ENCODE results near the gene MOGAT3. TPM values are rescaled to one million over a fixed set of nuclear protein-coding genes. Genes with fewer than 3 reads are reported as not detected.

Gene MOGAT3
- total RNA-seq, 1 donor from 2014 or later, result not detected

GRCh38 chr7:101164071-101164840 lies 36.6 kb downstream of the MOGAT3 start:
- Mint-ChIP-seq H3K9me3 (no peaks in the 10 kb centered on the region), H3K4me3 (peak overlapping the region; percentile 54), H3K27ac (no peak overlapping the region), H3K4me1 (peaks cover 45% of the 10 kb centered on the region), H3K36me3 (peaks cover 4% of the 10 kb centered on the region), H3K27me3 (ENCODE audit: low read depth) (peaks cover 68% of the 10 kb centered on the region)
- TF ChIP-seq CTCF (IDR thresholded peaks at IDR 0.05; ENCODE audit: unreplicated experiment), result no peak
- DNase-seq (ENCODE audit: low spot score in 2 of 2, unreplicated experiment in 2 of 2), result peak; percentile 70 to 80

GRCh38 chr7:101163279-101164070 lies 37.4 kb downstream of the MOGAT3 start:
- Mint-ChIP-seq H3K27me3 (ENCODE audit: low read depth) (peaks cover 60% of the 10 kb centered on the region), H3K36me3 (peaks cover 6% of the 10 kb centered on the region), H3K4me3 (peak overlapping the region; percentile 61), H3K4me1 (peaks cover 42% of the 10 kb centered on the region), H3K27ac (no peak overlapping the region), H3K9me3 (no peaks in the 10 kb centered on the region)
- TF ChIP-seq CTCF (IDR thresholded peaks at IDR 0.05; ENCODE audit: unreplicated experiment), result no peak
- no peak for DNase-seq (ENCODE audit: low spot score in 2 of 2, unreplicated experiment in 2 of 2)

- Mint-ChIP-seq H3K36me3 (peaks cover 10% of the 10 kb centered on the region), H3K4me3 (peak overlapping the region; percentile 68), H3K9me3 (no peaks in the 10 kb centered on the region), H3K27ac (peak overlapping the region; percentile 90), H3K27me3 (ENCODE audit: low read depth) (peaks cover 53% of the 10 kb centered on the region), H3K4me1 (peaks cover 39% of the 10 kb centered on the region)
- DNase-seq (ENCODE audit: low spot score in 2 of 2, unreplicated experiment in 2 of 2), result peak in 1 of 2 experiments; percentile 52
- no peak for TF ChIP-seq CTCF (IDR thresholded peaks at IDR 0.05; ENCODE audit: unreplicated experiment)
These were observed 38.1 kb downstream of the MOGAT3 start for GRCh38 chr7:101162551-101163278.

GRCh38 chr7:101161692-101162471 lies 39.0 kb downstream of the MOGAT3 start:
- peaks cover 19% of the 10 kb centered on the region for H3K36me3 Mint-ChIP-seq
- peak overlapping the region; percentile 90 for H3K27ac Mint-ChIP-seq
- no peak for TF ChIP-seq CTCF (IDR thresholded peaks at IDR 0.05; ENCODE audit: unreplicated experiment)
- peak overlapping the region; percentile 68 for H3K4me3 Mint-ChIP-seq
- DNase-seq (ENCODE audit: low spot score in 2 of 2, unreplicated experiment in 2 of 2), result no peak
- H3K4me1 Mint-ChIP-seq, result peaks cover 32% of the 10 kb centered on the region
- peaks cover 44% of the 10 kb centered on the region for H3K27me3 Mint-ChIP-seq (ENCODE audit: low read depth)
- no peaks in the 10 kb centered on the region for H3K9me3 Mint-ChIP-seq

- DNase-seq (ENCODE audit: low spot score in 2 of 2, unreplicated experiment in 2 of 2), result no peak
- Mint-ChIP-seq H3K27ac (no peak overlapping the region), H3K27me3 (ENCODE audit: low read depth) (peaks cover 35% of the 10 kb centered on the region), H3K9me3 (no peaks in the 10 kb centered on the region), H3K4me1 (peaks cover 27% of the 10 kb centered on the region), H3K36me3 (peaks cover 22% of the 10 kb centered on the region), H3K4me3 (no peak overlapping the region)
- no peak for TF ChIP-seq CTCF (IDR thresholded peaks at IDR 0.05; ENCODE audit: unreplicated experiment)
These were observed 39.9 kb downstream of the MOGAT3 start for GRCh38 chr7:101160910-101161309.
